Measurements from ENCODE around the gene DNAH10. TPM values are rescaled to one million over a fixed set of nuclear protein-coding genes. Genes with fewer than 3 reads are reported as not detected.

DNAH10 gene
- total and polyA plus RNA-seq, 2 of the 13 experiments (the other 11 are each of a cell fraction or from before 2014, with no cell fraction given) = 0.01 to 0.02 TPM

GRCh38 chr12:123816896-123817537 is 54.9 kb downstream of the DNAH10 start:
- Histone ChIP-seq H3K4me1 (ENCODE audit: insufficient read depth, low read length) (no peaks in the 10 kb centered on the region), H2AFZ (ENCODE audit: low read length) (no peak overlapping the region), H3K27ac (ENCODE audit: extremely low read length, insufficient read depth, low read length) (no peak overlapping the region), H3K79me2 (ENCODE audit: insufficient read depth, low read length) (no peaks in the 10 kb centered on the region), H3K4me2 (ENCODE audit: low read depth, low read length) (no peak overlapping the region), H3K9ac (ENCODE audit: insufficient read depth, low read depth, low read length) (no peak overlapping the region), H3K27me3 (ENCODE audit: control insufficient read depth in 1 of 2, insufficient read depth in 2 of 2, low read length in 2 of 2) (no peaks in the 10 kb centered on the region), H3K36me3 (replicated peaks in 1 of 2; ENCODE audit: control insufficient read depth in 1 of 2, insufficient read depth in 2 of 2, low read length in 2 of 2) (no peaks in the 10 kb centered on the region), H3K4me3 (replicated peaks in 1 of 3; ENCODE audit: insufficient read depth in 1 of 3, low read depth in 2 of 3, low read length in 3 of 3) (no peak overlapping the region), H4K20me1 (ENCODE audit: insufficient read depth, low read length) (no peaks in the 10 kb centered on the region), H3K9me3 (ENCODE audit: low read length) (peaks cover 15% of the 10 kb centered on the region)
- WGBS (ENCODE audit: low lambda C conversion rate) = 34% methylated on average over 4 of the region's 4 CpGs
- intact Hi-C loops (cut with micrococcal nuclease; ENCODE audit: unreplicated experiment) = no loop called here
- FAIRE-seq (no peak), DNase-seq (ENCODE audit: low spot score) (no peak), ATAC-seq (no peak)
- TF ChIP-seq ZNF317 (CRISPR knock-in tag; IDR thresholded peaks at IDR 0.05) (peak; percentile 94), ASH2L (IDR thresholded peaks at IDR 0.05; ENCODE audit: insufficient read length, low read depth, low read length) (no peak)
- in situ Hi-C loops (cut with HindIII; ENCODE audit: extremely low pct_ligation_motif_present, low pct_unique_long_range_greater_than_20kb) = no loop called here
- ChIA-PET POLR2A (no interaction called here), CTCF (ENCODE audit: low intra/inter-chr PET ratio, low total read pairs) (no interaction called here)
- BruUV-seq (replicated peaks) = no TSS peak

GRCh38 chr12:123822804-123823203 is 60.7 kb downstream of the DNAH10 start:
- no TSS peak for BruUV-seq (replicated peaks)
- FAIRE-seq (peak; percentile 15), DNase-seq (ENCODE audit: low spot score) (peak; percentile 58), ATAC-seq (peak; percentile 86)
- WGBS (ENCODE audit: low lambda C conversion rate) = 3% methylated on average over 5 of the region's 6 CpGs
- H3K9me3 ChIP-seq (ENCODE audit: low read length) = peaks cover 5% of the 10 kb centered on the region; the same call in 1 of the 2 replicates
- in situ Hi-C loops (cut with HindIII; ENCODE audit: extremely low pct_ligation_motif_present, low pct_unique_long_range_greater_than_20kb) = no loop called here
- H3K4me1 ChIP-seq (ENCODE audit: insufficient read depth, low read length) = peaks cover 9% of the 10 kb centered on the region
- ChIA-PET POLR2A (no interaction called here), CTCF (ENCODE audit: low intra/inter-chr PET ratio, low total read pairs) (no interaction called here)
- no peak overlapping the region for H3K9ac ChIP-seq (ENCODE audit: insufficient read depth, low read depth, low read length)
- no peaks in the 10 kb centered on the region for H3K27me3 ChIP-seq (ENCODE audit: control insufficient read depth in 1 of 2, insufficient read depth in 2 of 2, low read length in 2 of 2)
- H3K79me2 ChIP-seq (ENCODE audit: insufficient read depth, low read length) = no peaks in the 10 kb centered on the region
- no peak overlapping the region for H2AFZ ChIP-seq (ENCODE audit: low read length)
- no peaks in the 10 kb centered on the region for H4K20me1 ChIP-seq (ENCODE audit: insufficient read depth, low read length)
- H3K36me3 ChIP-seq (replicated peaks in 1 of 2; ENCODE audit: control insufficient read depth in 1 of 2, insufficient read depth in 2 of 2, low read length in 2 of 2) = no peaks in the 10 kb centered on the region
- H3K4me2 ChIP-seq (ENCODE audit: low read depth, low read length) = peak overlapping the region; percentile 53
- peak overlapping the region in 1 of 3 experiments; percentile 14; a peak in 1 of 6 replicates for H3K4me3 ChIP-seq (replicated peaks in 1 of 3; ENCODE audit: insufficient read depth in 1 of 3, low read depth in 2 of 3, low read length in 3 of 3)
- intact Hi-C loops (cut with micrococcal nuclease; ENCODE audit: unreplicated experiment) = no loop called here
- H3K27ac ChIP-seq (ENCODE audit: extremely low read length, insufficient read depth, low read length) = no peak overlapping the region
- TF ChIP-seq ZNF292 (CRISPR knock-in tag; IDR thresholded peaks at IDR 0.05; ENCODE audit: borderline replicate concordance, low read depth) (0 out of 2 replicates have a peak, but pooled peaks have one; percentile 36), ZNF12 (CRISPR knock-in tag; IDR thresholded peaks at IDR 0.05) (no peak), YEATS4 (CRISPR knock-in tag; IDR thresholded peaks at IDR 0.05; ENCODE audit: borderline replicate concordance) (no peak), ZBTB2 (CRISPR knock-in tag; IDR thresholded peaks at IDR 0.05; ENCODE audit: low read depth) (no peak), CBFB (CRISPR knock-in tag; IDR thresholded peaks at IDR 0.05) (no peak), HCFC1 (IDR thresholded peaks at IDR 0.05; ENCODE audit: low read depth, low read length) (no peak), PBX3 (CRISPR knock-in tag; IDR thresholded peaks at IDR 0.05; ENCODE audit: borderline replicate concordance) (no peak), PATZ1 (CRISPR knock-in tag; IDR thresholded peaks at IDR 0.05) (peak; percentile 53; the same call in 1 of the 2 replicates), SALL1 (CRISPR knock-in tag; IDR thresholded peaks at IDR 0.05) (peak; percentile 69), PHF8 (CRISPR knock-in tag; IDR thresholded peaks at IDR 0.05) (no peak), ZNF232 (CRISPR knock-in tag; IDR thresholded peaks at IDR 0.05; ENCODE audit: borderline replicate concordance) (no peak)
